Neutrophil (primary cell): ENCODE data around the gene MYO1C.

Experiments
- H3K27ac ChIP-seq: fragments of 200-600 bp; sonication (generic); 2 replicates; pipeline ENCODE4 v1.5.1; 2016; ENCODE audit warnings: mild to moderate bottlenecking, moderate library complexity
- H3K27me3 ChIP-seq: fragments of 200-600 bp; sonication (generic); 2 replicates; pipeline ENCODE4 v1.6.0; 2016; ENCODE audit warnings: mild to moderate bottlenecking
- H3K36me3 ChIP-seq: fragments of 200-600 bp; sonication (generic); 2 replicates; pipeline ENCODE4 v1.5.1; 2017
- H3K4me1 ChIP-seq, 2 experiments: fragments of 200-600 bp in 1 of 2; sonication (generic) in 1 of 2; 1 replicate in 1 of 2; 2 replicates in 1 of 2; pipeline versions ENCODE4 v1.5.1 to v1.6.1; 2013 to 2016; ENCODE audit warnings: low read depth in 1 of 2, low read length in 1 of 2, mild to moderate bottlenecking in 1 of 2, moderate library complexity in 1 of 2; ENCODE audit not compliant: control insufficient read depth in 1 of 2, insufficient read depth in 1 of 2
- H3K4me3 ChIP-seq, 2 experiments: fragments of 200-600 bp in 1 of 2; sonication (generic) in 1 of 2; 1 replicate in 1 of 2; 2 replicates in 1 of 2; pipeline ENCODE4 v1.5.1; 2013 to 2016; ENCODE audit warnings: low read depth in 1 of 2, low read length in 1 of 2, mild to moderate bottlenecking in 1 of 2, moderate library complexity in 1 of 2
- H3K9me3 ChIP-seq: fragments of 200-600 bp; sonication (generic); 2 replicates; pipeline ENCODE4 v1.5.1; 2016
- TF ChIP-seq, protein P1 (sequence below): fragments of 200-600 bp; sonication (generic); IDR thresholded peaks from 2 replicates; pipeline ENCODE4 v1.5.1; 2016; ENCODE audit warnings: antibody characterized with exemption

Gene MYO1C

DNA sequence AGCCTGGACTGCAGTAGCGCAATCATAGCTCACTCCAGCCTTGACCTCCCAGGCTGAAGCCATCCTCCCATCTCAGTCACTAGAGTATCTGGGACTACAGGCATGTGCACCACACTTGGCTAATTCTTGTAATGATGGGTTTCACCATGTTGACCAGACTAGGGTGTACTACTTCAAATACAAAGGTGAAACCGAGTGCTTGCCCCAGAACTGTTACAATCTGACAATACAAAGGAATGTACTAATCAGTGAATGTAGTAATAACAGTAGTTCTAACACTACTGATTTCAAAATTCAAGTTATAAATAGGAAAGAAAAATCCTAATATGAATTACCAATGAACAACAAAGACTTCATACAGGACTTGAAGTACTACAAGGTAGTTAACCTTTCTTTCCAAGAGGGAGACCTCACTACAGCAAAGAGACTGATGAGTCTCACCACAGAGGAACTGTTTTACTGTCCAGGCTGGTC, 60.8 kb downstream of the MYO1C start:
- Histone ChIP-seq H3K36me3 (peaks cover 75% of the 10 kb centered on the region), H3K4me1 (no peaks in the 10 kb centered on the region), H3K27ac (no peak overlapping the region), H3K4me3 (no peak overlapping the region), H3K9me3 (no peaks in the 10 kb centered on the region), H3K27me3 (no peaks in the 10 kb centered on the region)
- TF ChIP-seq, protein P1, sequence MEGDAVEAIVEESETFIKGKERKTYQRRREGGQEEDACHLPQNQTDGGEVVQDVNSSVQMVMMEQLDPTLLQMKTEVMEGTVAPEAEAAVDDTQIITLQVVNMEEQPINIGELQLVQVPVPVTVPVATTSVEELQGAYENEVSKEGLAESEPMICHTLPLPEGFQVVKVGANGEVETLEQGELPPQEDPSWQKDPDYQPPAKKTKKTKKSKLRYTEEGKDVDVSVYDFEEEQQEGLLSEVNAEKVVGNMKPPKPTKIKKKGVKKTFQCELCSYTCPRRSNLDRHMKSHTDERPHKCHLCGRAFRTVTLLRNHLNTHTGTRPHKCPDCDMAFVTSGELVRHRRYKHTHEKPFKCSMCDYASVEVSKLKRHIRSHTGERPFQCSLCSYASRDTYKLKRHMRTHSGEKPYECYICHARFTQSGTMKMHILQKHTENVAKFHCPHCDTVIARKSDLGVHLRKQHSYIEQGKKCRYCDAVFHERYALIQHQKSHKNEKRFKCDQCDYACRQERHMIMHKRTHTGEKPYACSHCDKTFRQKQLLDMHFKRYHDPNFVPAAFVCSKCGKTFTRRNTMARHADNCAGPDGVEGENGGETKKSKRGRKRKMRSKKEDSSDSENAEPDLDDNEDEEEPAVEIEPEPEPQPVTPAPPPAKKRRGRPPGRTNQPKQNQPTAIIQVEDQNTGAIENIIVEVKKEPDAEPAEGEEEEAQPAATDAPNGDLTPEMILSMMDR: no peak

DNA sequence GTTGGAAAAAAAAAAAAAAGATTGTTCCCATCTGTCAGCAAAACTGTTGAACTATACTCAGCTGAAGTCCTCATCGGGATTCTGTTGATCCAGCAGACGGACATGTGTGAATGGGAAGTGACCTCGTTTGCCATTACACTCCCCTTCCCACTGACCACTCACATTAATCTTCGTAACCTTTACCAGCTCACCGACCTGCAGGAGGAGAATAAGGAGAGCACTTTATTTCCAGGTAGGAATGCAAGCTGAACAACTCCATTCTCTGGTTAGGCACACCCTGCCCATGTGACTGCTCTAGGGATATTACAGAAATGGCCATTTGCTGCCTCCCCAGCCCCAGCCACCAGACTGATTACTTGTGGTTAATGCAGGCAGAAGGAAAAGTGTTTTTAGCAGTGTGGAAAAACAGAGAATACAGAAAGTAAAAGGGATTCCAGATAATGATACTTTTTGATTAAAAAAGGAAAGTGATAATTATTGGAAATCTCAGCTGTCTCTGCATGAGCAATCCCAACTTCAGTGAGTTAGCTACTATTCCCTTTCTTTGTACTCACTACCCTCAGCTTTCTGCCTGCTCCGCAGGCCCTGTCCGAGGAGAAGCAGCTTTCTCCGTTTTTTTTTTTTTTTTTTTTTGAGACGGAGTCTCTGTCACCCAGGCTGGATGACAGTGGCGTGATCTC, 68.9 kb downstream of the MYO1C start:
- TF ChIP-seq, protein P1: no peak
- Histone ChIP-seq H3K9me3 (no peaks in the 10 kb centered on the region), H3K27ac (no peak overlapping the region), H3K4me3 (no peak overlapping the region), H3K4me1 (peaks cover 0 to 5% of the 10 kb centered on the region in 2 experiments), H3K27me3 (no peaks in the 10 kb centered on the region), H3K36me3 (peaks cover 77% of the 10 kb centered on the region)

DNA sequence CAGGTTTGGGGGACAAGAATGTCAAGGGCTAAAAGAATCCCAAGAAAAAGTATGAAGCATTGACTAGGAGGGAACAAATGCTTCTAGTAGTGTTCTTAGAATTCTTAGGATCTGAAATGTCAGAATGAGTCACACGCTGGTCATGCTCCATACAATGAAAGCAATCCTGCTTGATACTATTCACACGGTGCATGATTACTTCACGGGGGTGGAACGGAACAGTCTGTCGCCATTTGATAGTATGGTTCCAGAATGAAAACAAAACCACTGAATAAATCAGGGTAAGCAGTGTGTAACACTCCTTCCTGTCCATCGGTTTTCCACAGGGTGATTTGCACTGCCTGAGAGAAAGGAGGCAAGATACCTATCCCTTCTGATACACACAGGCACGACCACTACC, 69.6 kb downstream of the MYO1C start:
- peaks cover 83% of the 10 kb centered on the region for H3K36me3 ChIP-seq

GRCh38 chr17:1421470-1421869, 71.0 kb downstream of the MYO1C start:
- Histone ChIP-seq H3K4me1 (peaks cover 0 to 5% of the 10 kb centered on the region in 2 experiments), H3K36me3 (peaks cover 88% of the 10 kb centered on the region), H3K27me3 (no peaks in the 10 kb centered on the region)

More for the DNA sequence above, 69.6 kb downstream of the MYO1C start:
- H3K27me3 ChIP-seq: no peaks in the 10 kb centered on the region
- TF ChIP-seq, protein P1: no peak
- no peaks in the 10 kb centered on the region for H3K9me3 ChIP-seq
- no peak overlapping the region for H3K4me3 ChIP-seq
- H3K4me1 ChIP-seq: peaks cover 0 to 5% of the 10 kb centered on the region in 2 experiments
- H3K27ac ChIP-seq: peak overlapping the region; percentile 31

DNA sequence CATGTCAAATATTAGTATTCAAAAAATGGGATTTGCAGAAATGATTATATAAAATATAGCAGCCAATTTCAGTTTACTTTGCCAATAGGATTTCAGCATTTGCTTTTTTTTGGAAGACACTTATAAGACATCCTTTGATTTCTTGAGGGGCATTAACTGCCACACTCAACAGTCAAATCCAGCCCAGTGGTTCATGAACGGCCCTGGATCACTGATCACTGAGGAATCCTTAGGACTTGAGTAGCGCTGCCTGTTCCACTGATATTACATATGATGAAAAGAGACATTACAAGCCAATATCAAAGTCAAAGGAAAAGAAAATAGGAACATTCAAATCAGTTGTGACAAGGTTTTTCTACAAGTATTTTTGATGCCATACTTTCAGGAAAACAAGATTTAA, 71.5 kb downstream of the MYO1C start:
- Histone ChIP-seq H3K4me3 (no peak overlapping the region), H3K27ac (peak overlapping the region; percentile 18), H3K4me1 (peaks cover 0 to 5% of the 10 kb centered on the region in 2 experiments), H3K36me3 (peaks cover 87% of the 10 kb centered on the region), H3K9me3 (no peaks in the 10 kb centered on the region), H3K27me3 (no peaks in the 10 kb centered on the region)
- TF ChIP-seq, protein P1: no peak

More at GRCh38 chr17:1421470-1421869, 71.0 kb downstream of the MYO1C start:
- Histone ChIP-seq H3K9me3 (no peaks in the 10 kb centered on the region), H3K4me3 (no peak overlapping the region), H3K27ac (peak overlapping the region; percentile 18)
- TF ChIP-seq, protein P1: no peak
